Adrenal gland (tissue), 5 donors: Measurements from ENCODE around the gene PRKCA.

Source experiments
- CTCF ChIP-seq, 6 experiments: fragments of 450-650 bp in 4 of 6; fragments of 200-600 bp in 2 of 6; sonication (generic) in 1 of 6; IDR thresholded peaks; 1 replicate in 5 of 6; 2 replicates in 1 of 6; pipeline versions ENCODE4 v1.5.1 to v1.8.0; 2016 to 2021; ENCODE audit warnings: antibody characterized with exemption in 6 of 6, mild to moderate bottlenecking in 2 of 6, moderate library complexity in 1 of 6
- POLR2A ChIP-seq, 2 donors: fragments of 450-650 bp; IDR thresholded peaks; one replicate each; pipeline ENCODE4 v1.6.1; 2017; ENCODE audit warnings: antibody characterized with exemption in 2 of 2, mild to moderate bottlenecking in 2 of 2, moderate library complexity in 1 of 2
- donor health status: DM: no; HTN: no; CAD: no.

GRCh38 chr17:66549311-66549704 is 246.9 kb downstream of the PRKCA start:
- TF ChIP-seq CTCF (IDR thresholded peaks at IDR 0.05) (no peak), POLR2A (IDR thresholded peaks at IDR 0.05) (no peak)
